ENCODE results near the gene REPS2.
"Not testable (repeated sequence)": the region's sequence is repeated elsewhere in the genome, so short reads cannot be mapped to it uniquely, and the experiment has no call there.

Gene REPS2

GRCh38 chrX:16963216-16963615 lies 16.8 kb downstream of the REPS2 start:
- DNase-seq (ENCODE audit: low read depth): no peak

GRCh38 chrX:16964976-16965375 lies 18.5 kb downstream of the REPS2 start:
- not testable (repeated sequence) for DNase-seq (ENCODE audit: low read depth)

- no peak for DNase-seq (ENCODE audit: low read depth)
Measured at GRCh38 chrX:16966752-16967448, 20.4 kb downstream of the REPS2 start.

- DNase-seq (ENCODE audit: low read depth): not testable (repeated sequence)
Measured at GRCh38 chrX:16968753-16969152, 22.3 kb downstream of the REPS2 start.

- no peak for DNase-seq (ENCODE audit: low read depth)
Measured at GRCh38 chrX:16970977-16971376, 24.5 kb downstream of the REPS2 start.

- DNase-seq (ENCODE audit: low read depth): no peak
Measured at GRCh38 chrX:16971694-16972093, 25.2 kb downstream of the REPS2 start.

GRCh38 chrX:16975233-16975632 lies 28.8 kb downstream of the REPS2 start:
- no peak for DNase-seq (ENCODE audit: low read depth)

- DNase-seq (ENCODE audit: low read depth): no peak
Measured at GRCh38 chrX:16977771-16978170, 31.3 kb downstream of the REPS2 start.

- no peak for DNase-seq (ENCODE audit: low read depth)
Measured at GRCh38 chrX:16978193-16978984, 31.9 kb downstream of the REPS2 start.

- DNase-seq (ENCODE audit: low read depth): no peak
Measured at GRCh38 chrX:16979226-16979625, 32.8 kb downstream of the REPS2 start.

GRCh38 chrX:16981209-16981608 lies 34.8 kb downstream of the REPS2 start:
- no peak for DNase-seq (ENCODE audit: low read depth)

- no peak for DNase-seq (ENCODE audit: low read depth)
Measured at GRCh38 chrX:16981980-16982379, 35.5 kb downstream of the REPS2 start.

- no peak for DNase-seq (ENCODE audit: low read depth)
Measured at GRCh38 chrX:16983051-16983450, 36.6 kb downstream of the REPS2 start.

GRCh38 chrX:16985286-16985685 lies 38.8 kb downstream of the REPS2 start:
- DNase-seq (ENCODE audit: low read depth): no peak

GRCh38 chrX:16986169-16986568 lies 39.7 kb downstream of the REPS2 start:
- no peak for DNase-seq (ENCODE audit: low read depth)

GRCh38 chrX:16989750-16990149 lies 43.3 kb downstream of the REPS2 start:
- no peak for DNase-seq (ENCODE audit: low read depth)

GRCh38 chrX:16990839-16991238 lies 44.4 kb downstream of the REPS2 start:
- no peak for DNase-seq (ENCODE audit: low read depth)

- DNase-seq (ENCODE audit: low read depth): no peak
Measured at GRCh38 chrX:16992445-16992844, 46.0 kb downstream of the REPS2 start.

- DNase-seq (ENCODE audit: low read depth): no peak
Measured at GRCh38 chrX:16992951-16993350, 46.5 kb downstream of the REPS2 start.

GRCh38 chrX:16993791-16994318 lies 47.4 kb downstream of the REPS2 start:
- no peak for DNase-seq (ENCODE audit: low read depth)

GRCh38 chrX:16994736-16995135 lies 48.3 kb downstream of the REPS2 start:
- DNase-seq (ENCODE audit: low read depth): no peak

- no peak for DNase-seq (ENCODE audit: low read depth)
Measured at GRCh38 chrX:16997313-16997712, 50.9 kb downstream of the REPS2 start.

- no peak for DNase-seq (ENCODE audit: low read depth)
Measured at GRCh38 chrX:16999275-16999674, 52.8 kb downstream of the REPS2 start.
